Activated CD8-positive, alpha-beta memory T cell treated with anti-CD3 and anti-CD28 coated beads for 24 hours (primary cell): ENCODE data around the gene LIPC.

Experiments
- DNase-seq: peaks from one replicate; pipeline ENCODE4 v3.0.0-alpha.2; 2020

LIPC gene

DNA sequence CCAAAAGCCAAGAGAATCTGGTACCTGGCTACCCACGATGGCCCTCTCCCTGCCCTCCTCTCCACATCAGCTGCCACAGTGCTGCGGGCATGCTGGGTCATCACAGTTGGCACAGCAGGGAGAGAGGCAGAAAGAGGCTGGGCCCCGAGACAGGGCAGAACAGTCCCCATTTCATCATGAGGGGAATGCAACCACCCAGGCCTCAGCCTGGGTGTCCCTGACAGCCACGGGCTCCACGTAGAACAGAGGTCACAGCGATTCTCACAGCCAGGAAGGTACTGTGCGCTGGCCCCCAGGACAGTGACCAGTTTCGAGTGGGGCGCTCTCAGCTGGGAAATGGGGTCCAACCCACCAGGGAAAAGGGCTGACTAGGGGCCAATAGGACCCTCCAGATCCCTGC is 6.3 kb downstream of the LIPC start:
- no peak for DNase-seq

DNA sequence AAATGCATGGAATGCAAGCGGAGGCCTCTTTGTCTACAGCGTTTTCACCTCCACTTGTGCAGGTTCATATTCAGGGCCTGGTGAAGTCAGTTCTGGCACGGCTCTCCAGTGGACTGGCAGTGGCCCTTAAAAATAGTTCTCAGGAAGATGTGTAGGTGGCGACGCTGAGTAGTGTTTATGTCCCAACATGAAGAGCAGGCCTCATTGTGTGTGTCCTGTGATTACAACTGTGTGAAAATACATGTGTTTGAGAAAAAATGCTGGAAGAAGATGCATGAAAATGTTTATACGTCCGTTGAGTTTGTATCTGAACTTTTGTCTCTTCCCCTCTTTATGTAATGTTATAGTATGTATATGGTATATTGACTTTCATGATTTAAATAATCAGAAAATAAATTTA is 7.2 kb downstream of the LIPC start:
- no peak for DNase-seq

DNA sequence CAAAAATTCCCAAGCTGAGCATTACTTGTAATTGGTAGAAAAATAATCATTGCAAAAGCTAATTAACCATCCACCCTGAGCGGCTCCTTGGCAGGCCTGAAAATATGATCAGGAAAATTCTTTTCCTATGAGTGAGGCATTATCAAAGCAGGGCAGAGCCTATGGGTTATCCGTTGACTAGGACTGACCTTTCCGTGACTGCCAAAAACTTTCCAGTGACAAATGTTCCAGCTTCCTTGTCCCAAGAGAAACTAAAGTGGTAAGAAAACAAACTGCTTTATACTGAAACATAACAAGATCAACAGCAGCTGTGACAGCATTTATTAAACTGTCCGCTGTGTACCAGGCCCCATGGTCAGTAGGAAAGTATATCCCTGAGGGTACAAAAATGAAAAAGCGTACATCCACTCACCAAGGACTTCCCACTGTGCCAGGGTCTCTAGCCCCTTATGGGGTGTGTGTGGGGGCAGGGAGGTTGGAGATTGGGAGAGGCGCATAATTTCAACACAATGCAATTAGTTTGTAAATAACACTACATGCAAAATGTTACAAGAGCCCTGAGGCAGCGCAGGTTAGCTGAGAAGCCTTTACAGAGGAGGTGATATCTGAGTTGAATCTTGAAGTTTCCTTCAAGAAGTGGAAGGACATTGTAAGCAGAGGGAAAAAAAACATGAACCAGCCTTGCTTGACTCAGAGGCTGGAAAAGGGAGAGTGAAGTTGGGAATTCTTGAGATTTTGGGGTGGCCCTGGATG is 8.5 kb downstream of the LIPC start:
- no peak for DNase-seq

DNA sequence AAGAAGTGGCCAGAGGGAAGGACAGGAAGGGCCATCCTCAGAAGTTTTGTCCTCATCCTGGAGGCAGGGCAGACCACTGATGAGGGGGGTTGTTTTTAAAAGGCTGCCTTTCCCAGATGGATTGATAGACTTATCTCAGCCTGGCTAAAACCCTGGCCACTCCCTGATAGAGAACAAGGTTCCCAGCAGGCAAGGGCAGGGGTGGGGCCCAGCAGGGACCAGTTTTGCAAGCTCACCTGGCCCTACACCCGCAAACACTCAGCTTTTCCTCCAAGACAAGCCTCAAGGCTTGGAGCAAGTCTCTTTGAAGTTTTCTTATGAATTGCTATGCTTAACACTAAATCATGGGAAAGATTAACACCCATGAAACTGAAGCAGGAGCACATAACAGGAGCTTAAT is 9.1 kb downstream of the LIPC start:
- no peak for DNase-seq

DNA sequence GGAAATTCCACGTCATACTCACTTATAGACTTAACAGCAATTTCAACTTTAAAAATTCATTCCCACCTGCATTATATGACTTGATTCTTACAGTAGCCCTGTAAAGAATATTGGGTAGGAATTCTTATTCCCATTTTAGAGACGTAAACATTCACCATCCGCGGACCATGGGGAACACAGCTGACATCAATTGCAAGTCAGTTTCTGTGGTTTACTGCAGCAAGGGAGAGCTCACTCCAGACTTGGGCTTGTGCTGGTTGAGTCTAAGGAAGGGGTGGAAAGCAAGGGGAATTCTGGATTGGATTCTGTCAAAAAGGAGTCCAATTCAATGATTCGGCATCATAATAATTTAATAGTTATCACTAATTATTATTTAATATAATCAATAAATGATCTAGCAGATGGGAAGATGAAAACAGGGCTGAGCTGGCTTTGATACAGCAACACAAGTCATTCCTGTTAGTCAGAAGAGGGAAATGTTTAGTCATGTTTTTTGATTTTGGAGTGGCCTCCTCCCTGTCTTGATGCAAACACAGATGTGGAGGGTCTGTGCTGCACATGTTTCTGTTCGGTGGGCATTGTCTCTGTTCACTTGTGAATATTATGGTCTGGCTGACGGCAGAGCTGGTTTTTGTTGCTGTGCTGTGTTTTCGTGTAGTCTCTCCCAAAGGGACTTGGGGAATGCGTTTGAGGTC is 9.7 kb downstream of the LIPC start:
- DNase-seq: no peak

DNA sequence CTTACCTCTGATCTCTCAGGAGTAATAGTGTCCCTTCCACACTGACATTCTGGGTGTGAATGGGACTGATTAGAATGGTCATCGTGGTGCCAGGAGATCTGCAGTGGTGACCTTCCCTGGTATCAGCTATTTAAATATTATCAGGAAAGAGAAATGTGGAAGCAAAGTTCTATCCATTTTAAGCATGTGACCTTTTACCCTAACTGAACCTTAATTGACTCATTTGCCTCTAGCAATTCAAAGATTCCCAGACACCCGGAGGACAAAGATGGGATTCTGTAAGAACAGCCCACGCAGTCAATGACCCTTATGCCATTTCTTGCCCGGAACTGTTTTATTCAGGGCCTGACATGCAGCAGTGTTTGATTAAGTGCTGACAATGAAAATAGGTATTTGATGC is 10.3 kb downstream of the LIPC start:
- no peak for DNase-seq

DNA sequence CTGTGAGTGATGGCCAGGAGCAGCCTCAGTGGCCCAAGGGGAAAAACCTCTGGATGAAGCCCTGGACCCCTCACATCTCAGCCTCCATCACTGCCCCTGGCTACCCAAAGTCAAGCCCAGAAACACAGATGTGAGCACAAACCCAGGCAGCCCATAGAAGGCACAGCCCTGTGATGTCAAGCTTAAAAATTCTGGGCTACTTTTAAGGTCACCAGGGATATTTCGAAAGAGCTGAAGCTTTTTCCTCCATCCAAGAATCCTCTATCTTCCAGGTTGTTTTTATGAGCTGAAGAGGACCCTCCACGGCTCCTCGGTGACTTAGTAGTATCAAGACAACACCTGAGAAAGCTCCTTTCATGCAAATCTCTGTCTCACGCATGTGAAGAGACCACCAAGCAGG is 11.5 kb downstream of the LIPC start:
- no peak for DNase-seq

DNA sequence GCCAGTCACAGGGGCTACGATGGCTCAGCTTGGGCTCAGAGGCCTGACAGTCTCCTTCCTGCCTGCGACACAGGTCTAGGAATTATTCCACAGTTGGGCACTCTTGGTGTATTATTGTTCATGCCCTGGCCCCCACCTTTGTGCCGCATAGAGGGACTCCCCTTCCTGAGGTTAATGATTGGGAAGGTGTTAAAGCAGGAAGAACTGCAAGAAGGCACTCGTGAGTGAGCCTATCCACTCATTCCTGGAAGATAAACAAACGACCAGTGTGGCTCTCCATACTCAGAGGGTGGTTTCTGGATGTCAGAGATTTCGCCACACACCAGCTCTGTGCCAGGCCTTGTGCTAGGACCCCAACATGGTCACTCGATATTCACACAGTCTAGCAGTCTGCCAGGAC is 12.3 kb downstream of the LIPC start:
- DNase-seq: no peak

DNA sequence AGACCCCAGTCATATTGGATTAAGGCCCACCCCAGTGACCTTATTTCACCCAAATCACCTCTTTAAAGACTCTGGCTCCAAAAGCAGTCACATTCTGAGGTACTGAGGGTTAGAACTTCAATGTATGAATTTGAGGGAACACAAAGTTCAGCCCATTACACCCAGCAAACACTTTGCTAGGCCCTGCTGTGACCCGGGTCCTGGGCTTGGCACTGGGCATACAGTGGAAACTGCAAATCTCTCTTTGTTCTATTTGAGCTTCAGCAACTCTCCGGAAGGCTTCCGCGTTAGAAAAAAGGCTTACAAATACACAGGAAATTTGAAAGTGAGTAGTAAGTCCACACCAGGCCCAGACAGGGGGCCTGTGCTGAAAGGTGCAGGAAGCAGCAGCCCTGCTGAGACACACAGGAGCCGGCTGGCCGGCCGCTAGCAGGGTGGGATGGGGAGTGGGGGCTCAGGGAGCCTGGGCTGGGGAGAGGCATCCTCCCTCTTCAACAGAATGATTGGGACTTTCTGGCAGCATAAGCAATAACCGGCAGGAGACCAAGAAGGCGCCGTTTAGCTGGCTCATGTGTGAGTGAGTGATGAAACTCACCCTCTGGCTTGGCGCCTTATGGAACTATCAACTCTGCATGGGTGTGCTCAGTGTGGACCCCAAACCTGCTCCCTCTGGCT is 13.0 kb downstream of the LIPC start:
- no peak for DNase-seq

DNA sequence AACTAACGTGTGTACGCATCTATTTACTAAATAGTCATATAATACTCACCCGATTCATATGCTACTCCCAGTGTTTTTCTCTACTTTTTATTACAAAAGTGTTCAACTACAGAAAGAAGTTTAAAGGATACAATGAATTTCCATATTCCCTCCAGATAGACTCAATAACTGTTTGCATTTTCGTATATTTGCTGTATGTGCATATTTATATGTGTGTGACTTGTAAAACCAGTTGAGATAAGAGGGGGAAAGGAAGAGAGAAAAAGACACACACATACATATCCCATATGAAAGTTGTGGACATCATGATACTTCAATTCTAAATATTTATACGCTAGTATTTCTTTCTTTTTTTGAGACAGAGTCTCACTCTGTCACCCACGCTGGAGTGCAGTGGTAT is 14.1 kb downstream of the LIPC start:
- no peak for DNase-seq

DNA sequence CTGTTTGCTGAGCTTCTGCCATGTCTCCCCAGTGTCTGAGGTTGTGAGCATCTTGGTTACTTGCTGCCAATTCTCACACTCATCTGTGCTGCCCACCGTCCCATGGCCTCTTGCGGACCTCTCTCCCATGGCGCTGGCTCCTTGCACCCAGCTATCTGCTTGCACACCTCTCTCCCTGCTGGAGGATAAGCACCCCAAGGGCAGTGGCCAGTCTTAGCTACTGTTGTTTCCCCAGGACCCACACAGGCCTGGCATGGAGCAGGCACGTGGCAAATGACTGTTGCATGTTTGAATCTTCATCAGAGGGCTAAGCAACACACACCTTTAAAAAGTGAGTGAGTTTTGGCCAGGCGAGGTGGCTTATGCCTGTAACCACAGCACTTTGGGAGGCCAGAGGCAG is 14.7 kb downstream of the LIPC start:
- no peak for DNase-seq

DNA sequence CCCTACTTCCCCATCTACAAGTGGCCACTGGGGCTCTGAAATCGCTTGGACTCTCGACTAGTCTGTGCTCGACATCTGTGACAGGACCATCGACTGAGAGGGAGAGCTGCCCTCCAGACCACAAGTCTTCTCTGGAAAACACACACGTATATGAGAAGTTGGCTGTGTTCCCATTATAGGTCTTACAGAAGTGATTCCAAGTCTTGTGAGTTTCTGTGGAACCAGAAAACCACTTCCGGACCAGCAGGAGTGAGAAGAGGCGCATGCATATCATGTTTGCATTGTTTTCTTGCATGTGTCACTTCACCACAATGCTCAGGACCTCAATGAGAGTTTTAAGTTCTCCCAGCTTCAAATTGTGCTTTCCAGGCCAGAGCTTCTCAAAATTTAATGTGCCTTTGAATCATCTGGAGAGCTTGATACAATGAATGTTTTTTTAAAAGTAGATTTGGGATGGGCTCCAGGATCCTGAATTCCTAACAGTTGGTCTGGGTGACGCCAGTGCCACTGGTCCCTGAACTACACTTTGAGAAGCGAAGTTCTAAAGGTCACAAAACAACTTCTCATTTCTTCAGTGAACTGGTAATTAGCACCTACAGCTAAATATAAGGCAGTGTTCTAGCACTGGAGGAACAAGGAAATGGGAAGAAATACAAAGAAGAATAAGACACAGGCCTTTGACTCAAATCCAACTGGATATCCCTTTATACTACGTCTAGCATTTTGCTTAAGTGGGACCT is 15.7 kb downstream of the LIPC start:
- no peak for DNase-seq

DNA sequence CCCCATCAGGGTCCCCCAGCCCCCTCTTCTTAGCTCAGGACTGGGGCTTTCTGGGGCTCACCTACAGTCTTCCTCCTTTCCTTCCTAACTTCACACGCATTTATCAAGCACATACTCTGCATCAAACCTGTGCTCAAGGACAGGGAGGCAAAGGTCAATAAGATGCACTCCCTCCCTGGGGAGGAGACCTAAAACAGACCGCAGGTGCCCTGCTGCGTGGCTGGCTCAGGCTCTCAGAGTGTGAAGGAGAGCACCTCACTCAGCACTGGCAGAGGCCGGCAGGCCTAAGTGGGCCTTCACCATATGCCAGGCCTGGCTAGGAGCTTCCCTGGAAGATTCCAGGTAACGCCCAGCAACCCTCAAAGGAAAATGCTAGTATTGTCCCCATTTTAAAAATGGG is 16.5 kb downstream of the LIPC start:
- DNase-seq: no peak

DNA sequence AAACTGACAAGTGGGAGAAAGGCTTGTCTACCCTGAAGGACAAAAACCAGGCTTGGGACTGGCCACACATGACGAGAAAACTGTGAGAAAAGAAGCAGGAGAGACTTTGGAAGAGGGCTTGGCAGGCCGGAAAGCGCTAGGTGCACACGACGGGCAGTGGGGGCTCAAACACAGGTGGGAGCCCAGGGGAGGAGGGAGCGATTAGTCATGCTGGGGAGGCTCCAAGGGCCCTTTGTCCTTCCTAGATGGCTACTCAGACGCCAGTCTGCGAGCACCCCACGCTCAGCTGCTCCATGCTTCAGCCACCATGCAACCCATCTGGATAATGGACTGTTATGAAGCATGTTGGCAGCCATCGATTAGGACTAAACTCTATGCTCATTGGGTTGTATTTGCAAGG is 17.1 kb downstream of the LIPC start:
- no peak for DNase-seq

DNA sequence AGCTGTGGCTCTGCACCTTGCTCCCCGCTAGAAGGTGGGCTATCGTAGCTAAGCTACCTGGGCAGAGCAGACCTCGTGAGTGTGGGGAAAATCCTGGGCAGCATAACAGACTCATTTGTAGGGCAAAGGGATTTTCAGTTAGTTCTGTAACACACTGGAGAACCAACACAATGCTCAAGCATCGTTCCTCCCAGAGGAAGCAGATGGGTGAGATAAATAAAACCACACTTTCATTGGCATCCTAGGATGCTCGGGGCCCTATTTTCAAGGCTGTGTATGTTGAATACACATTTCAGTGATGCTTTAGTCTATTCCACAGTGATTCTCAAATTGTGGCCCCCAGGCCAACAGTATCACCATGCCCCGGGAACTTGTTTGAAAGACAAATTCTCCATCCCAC is 20.0 kb downstream of the LIPC start:
- DNase-seq: no peak

DNA sequence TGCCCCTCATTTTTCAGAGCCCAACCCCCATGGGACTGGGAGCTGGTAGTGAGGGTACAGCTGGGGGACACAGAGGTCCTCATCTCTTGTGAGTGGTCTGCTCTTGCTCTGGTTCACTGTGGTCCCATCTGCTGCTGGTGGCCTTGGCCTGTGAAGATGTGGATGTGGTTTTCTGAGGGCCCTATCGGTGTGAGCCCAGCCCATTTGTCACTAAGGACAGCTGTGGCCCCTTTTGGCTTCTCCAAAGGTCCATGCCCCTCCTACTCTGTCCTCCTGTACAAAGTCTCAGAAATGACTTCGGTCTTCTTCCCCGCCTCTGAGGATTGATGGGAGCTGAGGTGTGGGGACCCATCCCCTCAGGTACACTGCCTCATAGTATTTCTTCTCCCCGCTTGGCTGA is 21.0 kb downstream of the LIPC start:
- no peak for DNase-seq

DNA sequence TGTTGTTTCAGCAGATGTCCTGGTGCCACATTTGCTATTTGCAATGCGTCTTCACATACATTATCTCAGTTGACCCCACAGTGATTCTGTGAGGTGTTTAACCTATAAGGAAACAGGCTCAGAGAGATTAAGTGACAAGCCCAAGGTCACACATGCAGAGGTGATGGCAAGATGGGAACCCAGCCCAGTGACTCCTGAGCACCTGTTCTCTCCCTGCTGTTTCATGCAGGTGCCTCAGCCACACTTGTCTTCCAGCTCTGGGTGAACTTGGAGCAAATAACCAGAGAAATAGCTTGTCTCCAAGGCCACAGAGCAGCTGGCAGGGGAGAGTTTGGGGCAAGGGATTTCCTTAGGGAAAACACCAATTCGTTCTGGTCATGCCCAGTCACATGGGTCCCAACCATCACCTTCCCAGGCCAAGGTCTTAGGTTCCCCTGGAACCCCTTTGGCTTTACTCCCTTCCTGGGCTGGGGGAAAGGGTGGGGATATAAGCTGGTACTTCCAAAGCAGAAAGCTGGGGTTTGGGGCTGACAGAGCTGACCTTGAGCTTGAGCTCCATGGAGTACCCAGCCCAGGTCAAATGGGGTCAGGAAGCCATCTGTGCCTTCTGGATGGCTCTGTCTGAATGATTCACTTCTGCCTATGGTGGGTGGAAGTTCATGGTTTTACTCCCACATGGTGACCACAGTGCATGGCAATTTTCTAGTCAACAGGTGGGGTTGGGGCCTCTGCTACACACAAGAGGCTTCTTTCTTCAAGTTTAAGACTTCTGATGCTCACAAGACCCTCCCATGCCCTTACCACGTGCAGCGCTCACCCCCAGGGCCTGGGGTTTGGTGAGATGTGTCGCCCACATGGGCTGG is 22.4 kb downstream of the LIPC start:
- peak; percentile 73 for DNase-seq

DNA sequence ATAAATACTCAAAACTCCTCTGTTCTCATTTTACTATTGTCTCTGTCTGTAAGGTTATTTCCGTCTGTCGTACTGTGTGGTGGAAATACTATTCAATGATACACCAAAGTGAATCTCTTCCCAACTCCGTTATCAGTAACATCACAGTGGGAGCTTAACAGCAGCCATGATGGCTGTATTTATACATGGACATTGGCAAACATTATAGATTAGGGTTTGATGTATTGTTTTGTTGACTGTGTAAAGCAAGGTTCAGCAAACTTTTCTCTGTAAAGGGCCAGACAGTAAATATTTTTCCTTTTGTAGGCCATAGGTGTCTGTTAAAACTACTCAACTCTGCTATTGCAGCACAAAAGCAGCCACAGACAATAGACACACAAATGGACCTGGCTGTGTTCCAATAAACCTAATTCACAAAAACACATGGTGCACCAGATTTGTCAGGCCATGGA is 23.2 kb downstream of the LIPC start:
- no peak for DNase-seq

DNA sequence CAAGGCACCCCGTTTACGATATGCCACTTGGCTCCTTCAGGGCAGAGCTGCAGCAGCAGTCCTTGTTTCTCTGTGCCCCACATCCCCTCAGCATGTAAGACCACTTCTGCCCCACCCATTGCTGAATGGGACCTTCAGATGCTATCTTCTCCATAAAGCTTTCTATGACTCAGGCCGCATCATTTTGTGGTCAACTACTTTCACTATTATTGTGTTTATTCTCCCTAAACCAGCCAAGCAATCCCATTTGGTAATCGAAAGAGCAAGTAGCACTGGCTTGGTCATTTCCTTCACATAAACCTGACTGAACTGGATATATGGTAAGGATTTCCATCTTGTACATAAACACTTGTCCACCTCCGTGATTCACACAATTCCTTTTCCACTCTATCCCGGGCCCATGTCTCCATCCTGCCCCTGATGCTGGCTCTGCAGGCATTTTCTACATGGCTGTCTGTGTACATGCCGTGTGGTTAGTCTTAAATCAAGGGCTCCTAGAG is 25.7 kb downstream of the LIPC start:
- DNase-seq: no peak

DNA sequence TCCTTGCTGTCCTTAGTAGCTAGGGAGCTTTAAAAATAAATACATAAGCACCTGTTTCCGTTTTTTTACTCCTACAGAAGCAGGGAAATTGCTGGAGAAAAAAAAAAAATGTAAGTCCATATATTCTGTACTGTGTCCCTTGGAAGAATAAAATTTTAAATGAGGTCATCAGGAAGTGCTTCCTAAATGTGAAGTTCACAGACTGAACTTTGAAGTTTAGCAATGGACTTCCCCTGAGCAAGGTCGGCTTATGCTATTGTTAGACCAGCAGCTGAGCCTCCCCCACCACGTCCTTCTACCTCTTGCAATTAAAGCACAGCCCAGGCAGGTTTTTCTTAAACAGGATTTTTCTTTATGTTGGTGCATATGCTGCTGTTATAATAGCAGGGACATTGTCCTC is 26.3 kb downstream of the LIPC start:
- no peak for DNase-seq

DNA sequence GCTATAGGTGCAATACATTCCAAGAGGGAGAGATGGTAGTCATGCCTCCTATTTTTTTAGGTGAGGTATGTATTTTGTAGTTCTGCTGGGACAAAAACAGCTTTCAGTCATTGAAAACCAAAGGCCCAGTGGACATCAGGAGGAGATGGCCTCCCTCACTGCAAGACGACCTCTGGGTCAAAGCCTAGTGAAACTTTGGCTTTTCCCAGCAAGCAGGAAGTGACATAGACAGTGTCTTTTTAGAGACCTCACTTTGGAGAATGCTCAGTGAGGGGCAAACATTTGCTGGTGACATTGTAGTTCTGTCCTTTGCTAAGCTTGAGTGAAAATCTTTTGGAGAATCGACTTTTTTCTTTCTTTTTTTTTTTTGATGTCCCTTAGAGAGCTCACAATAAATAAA is 27.3 kb downstream of the LIPC start:
- no peak for DNase-seq

DNA sequence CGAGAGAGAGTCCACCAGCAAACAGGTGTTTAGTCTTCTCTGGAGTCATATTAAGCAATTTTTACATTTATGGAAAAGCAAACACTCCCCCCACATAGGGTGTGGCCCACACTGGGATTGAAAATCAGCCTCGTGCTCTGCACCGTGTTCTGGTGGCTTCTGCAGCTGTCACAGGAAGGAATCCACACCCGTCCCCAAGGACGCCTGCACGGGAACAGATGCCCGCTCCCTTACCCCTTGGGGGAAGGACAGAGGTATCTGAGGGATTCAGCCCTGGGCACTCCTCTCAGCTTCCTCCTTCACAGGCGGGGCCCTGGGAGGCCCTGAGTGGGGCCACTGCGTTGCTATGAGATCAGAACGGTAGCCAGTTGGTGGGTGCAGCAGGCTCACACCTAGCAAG is 27.8 kb downstream of the LIPC start:
- no peak for DNase-seq
